Activated T-cell treated with anti-CD3 and anti-CD28 coated beads, Interleukin-2, amount 50 U/mL, for 48 hours (primary cell): ENCODE data around the gene LRRTM2.
"Not testable (repeated sequence)": the region's sequence is repeated elsewhere in the genome, so short reads cannot be mapped to it uniquely, and the experiment has no call there.

Experiments used
- DNase-seq, 2 experiments: peaks; one replicate each; pipeline ENCODE4 v3.0.0-alpha.2; 2020

LRRTM2 gene

GRCh38 chr5:138874771-138875551 is at the start of gene LRRTM2:
LRRTM2 (minus strand) TSS chr5:138875335; CDS start chr5:138874911, 424 bp downstream.
- no peak for DNase-seq

GRCh38 chr5:138922494-138922893 is 47.4 kb upstream of the LRRTM2 start:
- DNase-seq, result no peak

GRCh38 chr5:138921362-138921761 is 46.2 kb upstream of the LRRTM2 start:
- DNase-seq, result not testable (repeated sequence)

GRCh38 chr5:138920181-138920580 is 45.0 kb upstream of the LRRTM2 start:
- DNase-seq, result no peak

GRCh38 chr5:138918686-138919085 is 43.6 kb upstream of the LRRTM2 start:
- DNase-seq, result no peak

- no peak for DNase-seq
Measured at GRCh38 chr5:138914338-138914737, 39.2 kb upstream of the LRRTM2 start.

- no peak for DNase-seq
Measured at GRCh38 chr5:138913773-138914172, 38.6 kb upstream of the LRRTM2 start.

GRCh38 chr5:138912093-138912492 is 37.0 kb upstream of the LRRTM2 start:
- DNase-seq, result no peak

GRCh38 chr5:138911441-138911840 is 36.3 kb upstream of the LRRTM2 start:
- DNase-seq, result no peak

- DNase-seq, result no peak
Measured at GRCh38 chr5:138910546-138911185, 35.5 kb upstream of the LRRTM2 start.

- DNase-seq, result no peak
Measured at GRCh38 chr5:138909734-138910133, 34.6 kb upstream of the LRRTM2 start.

GRCh38 chr5:138905541-138905940 is 30.4 kb upstream of the LRRTM2 start:
- DNase-seq, result no peak

GRCh38 chr5:138903130-138903775 is 28.1 kb upstream of the LRRTM2 start:
- DNase-seq, result no peak

GRCh38 chr5:138901716-138902115 is 26.6 kb upstream of the LRRTM2 start:
- DNase-seq, result no peak

GRCh38 chr5:138900281-138900965 is 25.3 kb upstream of the LRRTM2 start:
- DNase-seq, result peak; percentile 22 to 32

GRCh38 chr5:138898742-138899141 is 23.6 kb upstream of the LRRTM2 start:
- DNase-seq, result no peak

GRCh38 chr5:138898299-138898698 is 23.2 kb upstream of the LRRTM2 start:
- DNase-seq, result no peak

- no peak for DNase-seq
Measured at GRCh38 chr5:138895918-138896317, 20.8 kb upstream of the LRRTM2 start.

GRCh38 chr5:138890644-138891043 is 15.5 kb upstream of the LRRTM2 start:
- no peak for DNase-seq

- DNase-seq, result no peak
Measured at GRCh38 chr5:138889994-138890393, 14.9 kb upstream of the LRRTM2 start.

GRCh38 chr5:138884554-138884953 is 9.4 kb upstream of the LRRTM2 start:
- DNase-seq, result no peak

- DNase-seq, result no peak
Measured at GRCh38 chr5:138884094-138884493, 9.0 kb upstream of the LRRTM2 start.

- DNase-seq, result no peak
Measured at GRCh38 chr5:138883211-138883610, 8.1 kb upstream of the LRRTM2 start.
